H1 (cell line): ENCODE data around the gene MRTFA. TPM values are rescaled to one million over a fixed set of nuclear protein-coding genes. Genes with fewer than 3 reads are reported as not detected.

ENCODE experiments used
- CTCF ChIA-PET: fragments of 300-600 bp; sonication (Branson Sonifier 250); formaldehyde crosslinking; loops from one replicate; lab custom pipeline; 2021; ENCODE audit not compliant: partially characterized antibody; lab: Charles Lee
- POLR2A ChIA-PET: fragments of 300-600 bp; sonication (Branson Sonifier 250); formaldehyde crosslinking; loops from one replicate; lab custom pipeline; 2021; ENCODE audit warnings: inconsistent platforms; ENCODE audit not compliant: partially characterized antibody; lab: Charles Lee
- DNase-seq, 2 experiments: peaks; one replicate each; pipeline versions ENCODE4 v3.0.0 to v3.0.0-alpha.2; 2010 to 2022; ENCODE audit warnings: low spot score in 2 of 2, low read depth in 1 of 2, mixed read lengths in 1 of 2
- FAIRE-seq: peaks from 2 replicates; lab custom pipeline; 2011; peaks lifted over from hg19 to GRCh38; lab: Jason Lieb, UNC
- H2AFZ ChIP-seq: 2 replicates; pipeline ENCODE4 v1.8.1; 2012; ENCODE audit warnings: low read length, inconsistent platforms
- H2AK5ac ChIP-seq: 2 replicates; pipeline ENCODE4 v1.6.1; 2013; ENCODE audit warnings: low read depth, low read length
- H2BK120ac ChIP-seq: replicated peaks from 2 replicates; pipeline ENCODE3; 2013; ENCODE audit warnings: low read depth, low read length, inconsistent platforms
- H2BK12ac ChIP-seq: 2 replicates; pipeline ENCODE4 v1.6.1; 2013; ENCODE audit warnings: low read depth, low read length
- H2BK15ac ChIP-seq: 2 replicates; pipeline ENCODE4 v1.6.1; 2013; ENCODE audit warnings: low read length
- H2BK20ac ChIP-seq: 2 replicates; pipeline ENCODE4 v1.6.1; 2013; ENCODE audit warnings: low read length
- H2BK5ac ChIP-seq: 2 replicates; pipeline ENCODE4 v1.6.1; 2013; ENCODE audit warnings: low read depth, low read length
- H3K14ac ChIP-seq: 2 replicates; pipeline ENCODE4 v1.6.1; 2013; ENCODE audit warnings: inconsistent platforms; ENCODE audit not compliant: insufficient read length
- H3K18ac ChIP-seq: 2 replicates; pipeline ENCODE4 v1.6.1; 2013; ENCODE audit warnings: low read length; ENCODE audit errors: extremely low read depth
- H3K23ac ChIP-seq: 2 replicates; pipeline ENCODE4 v1.6.1; 2013; ENCODE audit warnings: inconsistent platforms; ENCODE audit not compliant: insufficient read length
- H3K23me2 ChIP-seq: 2 replicates; pipeline ENCODE4 v1.6.1; 2013; ENCODE audit warnings: low read depth, low read length
- H3K27ac ChIP-seq: 2 replicates; pipeline ENCODE4 v1.6.1; 2011; ENCODE audit warnings: low read depth, low read length, inconsistent platforms
- H3K27me3 ChIP-seq, 4 experiments: replicated peaks in 1 of 4; 1 replicate in 1 of 4; 2 replicates in 3 of 4; pipeline versions ENCODE4 v1.6.1 to v1.8.1; 2011 to 2013; ENCODE audit warnings: low read length in 3 of 4, mild to moderate bottlenecking in 3 of 4, inconsistent platforms in 2 of 4, mixed read lengths in 2 of 4, moderate library complexity in 1 of 4; ENCODE audit not compliant: control insufficient read depth in 3 of 4, insufficient read depth in 3 of 4; ENCODE audit errors: extremely low read depth in 1 of 4
- H3K36me3 ChIP-seq, 4 experiments: 2 replicates each; pipeline versions ENCODE4 v1.6.1 to v1.8.1; 2011 to 2013; ENCODE audit warnings: mild to moderate bottlenecking in 4 of 4, low read length in 3 of 4, moderate library complexity in 2 of 4, control low read depth in 1 of 4, inconsistent platforms in 1 of 4; ENCODE audit not compliant: insufficient read depth in 4 of 4, control insufficient read depth in 2 of 4
- H3K4ac ChIP-seq: replicated peaks from 2 replicates; pipeline ENCODE3; 2013; ENCODE audit warnings: low read length, low read depth, mixed read lengths, inconsistent platforms; ENCODE audit not compliant: insufficient read length
- H3K4me1 ChIP-seq, 4 experiments: replicated peaks in 1 of 4; 1 replicate in 1 of 4; 2 replicates in 3 of 4; pipeline versions ENCODE4 v1.6.1 to v1.8.1; 2011 to 2013; ENCODE audit warnings: low read length in 3 of 4, inconsistent platforms in 2 of 4, mixed read lengths in 1 of 4; ENCODE audit not compliant: insufficient read depth in 4 of 4, control insufficient read depth in 3 of 4
- H3K4me2 ChIP-seq, 2 experiments: 2 replicates each; pipeline versions ENCODE4 v1.6.1 to v1.8.1; 2011 to 2013; ENCODE audit warnings: low read depth in 2 of 2, low read length in 2 of 2, control low read depth in 1 of 2, inconsistent platforms in 1 of 2, mild to moderate bottlenecking in 1 of 2; ENCODE audit not compliant: insufficient read depth in 1 of 2
- H3K4me3 ChIP-seq, 4 experiments: fragments of 200-600, 300-600 bp in 1 of 4; sonication (generic), shearing (Covaris generic), sonication (Bioruptor Twin) in 1 of 4; 2 replicates each; pipeline versions ENCODE4 v1.5.1 to v1.8.1; 2011 to 2016; ENCODE audit warnings: low read length in 4 of 4, low read depth in 3 of 4, control low read depth in 2 of 4, inconsistent platforms in 2 of 4, mild to moderate bottlenecking in 2 of 4, mixed read lengths in 1 of 4, moderate library complexity in 1 of 4; ENCODE audit not compliant: insufficient read depth in 2 of 4; ENCODE audit errors: extremely low read depth in 1 of 4
- H3K56ac ChIP-seq: replicated peaks from 2 replicates; pipeline ENCODE3; 2013; ENCODE audit warnings: low read depth, mild to moderate bottlenecking, mixed read lengths, low read length, inconsistent platforms; ENCODE audit not compliant: insufficient read length
- H3K79me1 ChIP-seq: 2 replicates; pipeline ENCODE4 v1.6.1; 2013; ENCODE audit warnings: low read depth, low read length, control low read depth
- H3K79me2 ChIP-seq, 2 experiments: 2 replicates each; pipeline versions ENCODE4 v1.6.1 to v1.8.1; 2012 to 2013; ENCODE audit warnings: low read length in 2 of 2, mild to moderate bottlenecking in 2 of 2, inconsistent platforms in 1 of 2; ENCODE audit not compliant: insufficient read depth in 2 of 2, control insufficient read depth in 1 of 2
- H3K9ac ChIP-seq, 4 experiments: replicated peaks in 1 of 4; 1 replicate in 1 of 4; 2 replicates in 3 of 4; pipeline versions ENCODE4 v1.6.1 to v1.8.1; 2011 to 2013; ENCODE audit warnings: low read depth in 3 of 4, low read length in 3 of 4, control low read depth in 2 of 4, mild to moderate bottlenecking in 2 of 4, moderate library complexity in 2 of 4, inconsistent platforms in 1 of 4; ENCODE audit errors: extremely low read depth in 1 of 4
- H3K9me3 ChIP-seq, 2 experiments: 2 replicates each; pipeline versions ENCODE4 v1.6.1 to v1.8.1; 2012 to 2013; ENCODE audit warnings: mild to moderate bottlenecking in 2 of 2, moderate library complexity in 2 of 2, control low read depth in 1 of 2, inconsistent platforms in 1 of 2, low read depth in 1 of 2, low read length in 1 of 2, mixed read lengths in 1 of 2; ENCODE audit not compliant: insufficient read depth in 2 of 2
- H4K20me1 ChIP-seq, 2 experiments: replicated peaks in 1 of 2; 2 replicates each; pipeline versions ENCODE3 to v1.8.1; 2011 to 2013; ENCODE audit warnings: inconsistent platforms in 2 of 2, low read length in 2 of 2, mild to moderate bottlenecking in 1 of 2; ENCODE audit not compliant: insufficient read depth in 2 of 2, control insufficient read depth in 1 of 2
- H4K5ac ChIP-seq: 2 replicates; pipeline ENCODE4 v1.6.1; 2013; ENCODE audit warnings: low read length, low read depth, mixed read lengths, inconsistent platforms; ENCODE audit not compliant: insufficient read length
- H4K8ac ChIP-seq: 2 replicates; pipeline ENCODE4 v1.8.0; 2013; ENCODE audit warnings: mild to moderate bottlenecking, moderate library complexity, low read length, inconsistent platforms; ENCODE audit not compliant: insufficient read depth; ENCODE audit errors: extremely low read depth
- H4K91ac ChIP-seq: replicated peaks from 2 replicates; pipeline ENCODE3; 2013; ENCODE audit warnings: low read length, mixed read lengths, inconsistent platforms; ENCODE audit not compliant: insufficient read length
- RFX5 ChIP-seq: IDR thresholded peaks from 2 replicates; pipeline ENCODE4 v1.6.1; 2011; ENCODE audit warnings: low read depth, low read length, improper control_type of control experiment, borderline replicate concordance
- WGBS, 2 experiments: shearing (Covaris generic) in 1 of 2; methylation state at CpG; one replicate each; pipeline versions ENCODE4 v1.1.6 to v1.1.7; 2013 to 2015; ENCODE audit warnings: low lambda C conversion rate in 2 of 2, mixed read lengths in 2 of 2, inconsistent platforms in 1 of 2, low coverage in 1 of 2, missing lambda C conversion rate in 1 of 2; ENCODE audit not compliant: insufficient replicate concordance in 2 of 2, insufficient coverage in 1 of 2, insufficient read length in 1 of 2; ENCODE audit errors: extremely low coverage in 1 of 2, missing lambda C conversion rate in 1 of 2; 5-methylcytosine and 5-hydroxymethylcytosine counted together
- polyA plus RNA-seq, 7 experiments: library from polyadenylated mRNA; depleted of rRNA in 3 of 7; stranded (reverse) in 5 of 7; unstranded in 2 of 7; fragments of >200 nt in 5 of 7; fragments of 200-250 nt in 2 of 7; gene quantifications; 1 replicate in 5 of 7; 2 replicates in 1 of 7; 4 replicates in 1 of 7; pipeline versions ENCODE4 v1.2.1 to v1.2.3, GENCODE V29; 2011 to 2013; ENCODE audit warnings: missing spikeins in 2 of 7, mixed read lengths in 2 of 7
- total RNA-seq: library from RNA; stranded (reverse); fragmentation: NEBNext Ultra II Directional; extraction: Animal tissue kit (Norgen Biotek cat#: 25700); gene quantifications from 2 replicates; pipeline ENCODE4 v1.2.1, GENCODE V29; 2021

Gene MRTFA
- total and polyA plus RNA-seq, 2 of the 8 experiments (the other 6 are each of a cell fraction or from before 2014, with no cell fraction given): 5.4 to 37.9 TPM

DNA sequence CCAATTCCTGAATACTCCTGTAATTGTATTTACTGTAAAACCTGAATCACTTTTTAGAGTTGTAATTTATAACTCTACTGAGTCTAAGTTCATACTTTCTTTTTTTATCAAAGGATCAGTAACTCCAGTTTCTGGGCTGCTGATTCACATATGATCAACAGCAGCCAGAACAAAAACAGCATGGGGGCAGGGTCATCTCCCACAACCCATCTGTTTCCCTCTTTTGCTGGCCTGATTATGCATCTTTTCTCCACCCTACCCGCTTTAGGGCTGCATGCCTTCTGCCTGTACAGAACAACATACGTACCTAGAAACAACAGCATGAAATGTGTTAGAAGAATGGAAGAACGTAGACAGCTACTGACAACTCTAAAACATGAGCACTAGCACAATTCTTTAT, 76.0 kb downstream of the MRTFA start:
- Histone ChIP-seq H3K4ac (no peak overlapping the region), H3K4me1 (peaks cover 0 to 2% (median 0%) of the 10 kb centered on the region in 4 experiments; a peak in 1 of 7 replicates), H3K18ac (no peak overlapping the region), H4K20me1 (peaks cover 0 to 2% of the 10 kb centered on the region in 2 experiments), H2BK15ac (no peak overlapping the region), H3K79me2 (peaks cover 0 to 25% of the 10 kb centered on the region in 2 experiments; a peak in 3 of 4 replicates), H3K4me2 (no peak overlapping the region), H3K9ac (no peak overlapping the region; a peak in 1 of 7 replicates), H3K56ac (no peak overlapping the region), H3K14ac (no peak overlapping the region), H3K36me3 (no peaks in the 10 kb centered on the region), H3K23ac (no peak overlapping the region), H2AFZ (no peak overlapping the region), H2AK5ac (no peak overlapping the region), H3K23me2 (no peaks in the 10 kb centered on the region), H2BK20ac (no peak overlapping the region), H2BK5ac (no peak overlapping the region), H4K91ac (no peak overlapping the region), H4K8ac (no peak overlapping the region), H3K27me3 (no peaks in the 10 kb centered on the region), H3K4me3 (no peak overlapping the region), H3K27ac (no peak overlapping the region), H2BK120ac (no peak overlapping the region), H4K5ac (no peak overlapping the region), H3K79me1 (no peaks in the 10 kb centered on the region; the same call in 1 of the 2 replicates), H2BK12ac (no peak overlapping the region), H3K9me3 (no peaks in the 10 kb centered on the region)
- no peak for DNase-seq
- FAIRE-seq: no peak
- CTCF ChIA-PET: no interaction called here
- POLR2A ChIA-PET: interaction anchor here (1.5 kb wide), 1 partner anchor 77 kb away, joined by 3 read pairs; no protein-coding TSS in a partner anchor
- TF ChIP-seq RFX5: no peak
- 86% methylated on average over 3 of the region's 3 CpGs; no CpG with 5 or more reads in 1 of the 2 experiments for WGBS, 2 experiments
